Sigmoid colon (tissue), 7 donors: Measurements from ENCODE around the gene GPATCH4. TPM values are rescaled to one million over a fixed set of nuclear protein-coding genes. Genes with fewer than 3 reads are reported as not detected.

Source experiments
- DNase-seq: peaks from one replicate; pipeline ENCODE4 v3.0.0-alpha.2; 2019
- H3K27ac ChIP-seq, 4 donors: fragments of 200-600 bp; sonication (generic); one replicate each; pipeline ENCODE4 v1.5.1; 2016 to 2019; ENCODE audit warnings: mild to moderate bottlenecking in 1 of 4
- H3K27me3 ChIP-seq, 3 donors: fragments of 200-600 bp; sonication (generic); one replicate each; pipeline ENCODE4 v1.5.1; 2019; ENCODE audit warnings: mild to moderate bottlenecking in 1 of 3
- H3K36me3 ChIP-seq, 4 donors: fragments of 200-600 bp; sonication (generic); one replicate each; pipeline ENCODE4 v1.5.1; 2016 to 2019
- H3K4me1 ChIP-seq, 4 donors: fragments of 200-600 bp; sonication (generic); one replicate each; pipeline ENCODE4 v1.5.1; 2017 to 2019
- H3K4me3 ChIP-seq, 4 donors: fragments of 200-600 bp; sonication (generic); one replicate each; pipeline ENCODE4 v1.5.1; 2017 to 2019; ENCODE audit warnings: mild to moderate bottlenecking in 2 of 4, moderate library complexity in 1 of 4
- H3K9me3 ChIP-seq, 4 donors: fragments of 200-600 bp in 3 of 4; sonication (generic) in 3 of 4; one replicate each; pipeline versions ENCODE4 v1.5.1 to v1.6.1; 2013 to 2019
- CTCF ChIP-seq, 4 experiments: fragments of 450-650 bp in 3 of 4; fragments of 200-600 bp in 1 of 4; IDR thresholded peaks; one replicate each; pipeline ENCODE4 v1.5.1; 2016 to 2019; ENCODE audit warnings: antibody characterized with exemption in 4 of 4, mild to moderate bottlenecking in 3 of 4, moderate library complexity in 2 of 4
- EP300 ChIP-seq, 4 donors: sonication (generic); formaldehyde crosslinking; IDR thresholded peaks; one replicate each; pipeline ENCODE4 v1.6.1; 2017; ENCODE audit warnings: antibody characterized with exemption in 4 of 4
- POLR2A ChIP-seq, 2 donors: fragments of 450-650 bp; IDR thresholded peaks; one replicate each; pipeline ENCODE4 v1.6.1; 2016; ENCODE audit warnings: antibody characterized with exemption in 2 of 2, mild to moderate bottlenecking in 2 of 2, moderate library complexity in 2 of 2
- POLR2AphosphoS5 ChIP-seq, 4 donors: sonication (generic); formaldehyde crosslinking; IDR thresholded peaks; one replicate each; pipeline ENCODE4 v1.6.1; 2017; ENCODE audit warnings: antibody characterized with exemption in 4 of 4
- WGBS, 2 donors: extraction: QIAGEN DNeasy Blood & Tissue Kit; methylation state at CpG; one replicate each; pipeline ENCODE4 v1.1.7; 2013; 5-methylcytosine and 5-hydroxymethylcytosine counted together
- intact Hi-C: fragments of 100-400 bp; cut with DNase I; formaldehyde crosslinking; loops from one replicate; pipeline ENCODE4 v1.15.1; 2023
- polyA plus RNA-seq, 3 donors: library from polyadenylated mRNA; stranded (reverse); fragments of 200-250 nt; gene quantifications; one replicate each; pipeline ENCODE4 v1.2.3, GENCODE V29; 2013
- total RNA-seq, 4 donors: library from RNA; depleted of rRNA; stranded (reverse); fragments of >200 nt; gene quantifications; one replicate each; pipeline ENCODE4 v1.1.0, GENCODE V29; 2016
- donor health status: healthy with polysubstance abuse.
- donor health status: Bipolar disorder and iron deficiency.
- donor health status: healthy.

The GPATCH4 gene
- total and polyA plus RNA-seq, 7 donors, result 10.2 to 32.9 (median 17.4) TPM

- DNase-seq, result no peak
- Histone ChIP-seq H3K36me3 (no peaks in the 10 kb centered on the region), H3K27me3 (peaks cover 10 to 94% (median 56%) of the 10 kb centered on the region in 3 donors), H3K4me3 (no peak overlapping the region), H3K9me3 (no peaks in the 10 kb centered on the region), H3K27ac (no peak overlapping the region), H3K4me1 (peaks cover 0 to 9% (median 7%) of the 10 kb centered on the region in 4 donors)
- intact Hi-C loops, result no loop called here
- TF ChIP-seq EP300 (IDR thresholded peaks at IDR 0.05) (no peak), POLR2A (IDR thresholded peaks at IDR 0.05) (no peak), POLR2AphosphoS5 (IDR thresholded peaks at IDR 0.05) (no peak), CTCF (IDR thresholded peaks at IDR 0.05) (no peak)
- 35 to 64% methylated on average over 51 of the region's 51 CpGs for WGBS, 2 donors
Observed at GRCh38 chr1:156646738-156647211, 45.5 kb upstream of the GPATCH4 start.

DNA sequence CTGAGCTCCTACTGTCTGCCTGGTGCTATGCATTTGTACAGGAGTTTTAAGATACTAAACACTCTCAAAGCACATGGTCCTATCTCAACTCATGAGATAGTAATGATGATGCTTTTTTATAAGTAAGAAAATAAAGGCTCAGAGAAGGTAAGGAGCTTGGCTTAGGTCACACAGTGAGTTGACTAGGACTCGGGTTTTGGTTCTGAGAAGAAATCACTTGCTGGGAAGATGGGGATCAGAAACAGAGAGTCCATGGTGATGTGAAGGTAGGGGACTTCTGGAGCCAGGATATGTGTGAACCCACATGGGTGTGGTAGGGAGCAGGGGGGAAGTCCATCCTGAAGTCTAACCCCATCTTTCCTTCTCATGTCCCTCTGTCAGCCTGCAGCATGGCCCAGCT, 44.4 kb upstream of the GPATCH4 start:
- Histone ChIP-seq H3K4me3 (no peak overlapping the region), H3K36me3 (no peaks in the 10 kb centered on the region), H3K27me3 (peaks cover 17 to 94% (median 63%) of the 10 kb centered on the region in 3 donors), H3K27ac (no peak overlapping the region), H3K9me3 (no peaks in the 10 kb centered on the region), H3K4me1 (peaks cover 0 to 18% (median 15%) of the 10 kb centered on the region in 4 donors)
- 87 to 88% methylated on average over 1 of the region's 1 CpG for WGBS, 2 donors
- intact Hi-C loops, result no loop called here
- TF ChIP-seq POLR2AphosphoS5 (IDR thresholded peaks at IDR 0.05) (no peak), POLR2A (IDR thresholded peaks at IDR 0.05) (no peak), EP300 (IDR thresholded peaks at IDR 0.05) (no peak), CTCF (IDR thresholded peaks at IDR 0.05) (no peak)
- DNase-seq, result no peak

GRCh38 chr1:156645056-156645455, 43.8 kb upstream of the GPATCH4 start:
- H3K27me3 ChIP-seq, result peaks cover 19 to 94% (median 69%) of the 10 kb centered on the region in 3 donors
- no peak overlapping the region for H3K4me3 ChIP-seq
- intact Hi-C loops, result no loop called here
- 77 to 79% methylated on average over 3 of the region's 3 CpGs for WGBS, 2 donors
- H3K4me1 ChIP-seq, result peaks cover 0 to 18% (median 15%) of the 10 kb centered on the region in 4 donors
- H3K36me3 ChIP-seq, result no peaks in the 10 kb centered on the region
- H3K27ac ChIP-seq, result no peak overlapping the region
- TF ChIP-seq EP300 (IDR thresholded peaks at IDR 0.05), result no peak
- TF ChIP-seq CTCF (IDR thresholded peaks at IDR 0.05), result no peak
- no peak for TF ChIP-seq POLR2A (IDR thresholded peaks at IDR 0.05)
- no peak for TF ChIP-seq POLR2AphosphoS5 (IDR thresholded peaks at IDR 0.05)
- DNase-seq, result no peak
- H3K9me3 ChIP-seq, result no peaks in the 10 kb centered on the region

GRCh38 chr1:156644640-156645039, 43.4 kb upstream of the GPATCH4 start:
- Histone ChIP-seq H3K27ac (no peak overlapping the region), H3K4me3 (no peak overlapping the region), H3K27me3 (peaks cover 23 to 97% (median 73%) of the 10 kb centered on the region in 3 donors), H3K4me1 (peaks cover 0 to 18% (median 15%) of the 10 kb centered on the region in 4 donors), H3K36me3 (no peaks in the 10 kb centered on the region), H3K9me3 (no peaks in the 10 kb centered on the region)
- no peak for DNase-seq
- intact Hi-C loops, result no loop called here
- no peak for TF ChIP-seq POLR2AphosphoS5 (IDR thresholded peaks at IDR 0.05)
- TF ChIP-seq CTCF (IDR thresholded peaks at IDR 0.05), result no peak
- TF ChIP-seq POLR2A (IDR thresholded peaks at IDR 0.05), result no peak
- no peak for TF ChIP-seq EP300 (IDR thresholded peaks at IDR 0.05)
- WGBS, 2 donors, result 53 to 58% methylated on average over 1 of the region's 1 CpG

DNA sequence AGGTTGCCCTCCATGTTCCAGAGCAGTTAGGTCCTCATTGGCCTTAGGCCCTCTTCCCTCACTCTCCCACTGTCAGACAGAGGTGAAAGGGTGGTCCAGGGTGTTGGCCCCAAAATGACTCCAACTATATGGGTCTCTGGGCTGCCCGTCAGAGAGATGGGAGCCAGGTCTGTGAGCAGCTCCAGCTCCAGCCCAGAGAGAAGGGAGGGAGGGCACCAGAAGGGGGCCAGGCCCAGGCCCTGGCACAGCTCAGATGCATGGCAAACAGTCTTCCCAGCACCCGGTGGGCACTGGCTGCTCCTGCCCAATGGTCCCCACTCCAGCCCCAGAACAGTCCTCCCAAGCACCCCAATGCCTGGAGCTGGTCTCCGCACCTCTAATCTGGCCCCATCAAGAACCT, 42.9 kb upstream of the GPATCH4 start:
- Histone ChIP-seq H3K27ac (no peak overlapping the region), H3K9me3 (no peaks in the 10 kb centered on the region), H3K4me1 (peaks cover 0 to 18% (median 15%) of the 10 kb centered on the region in 4 donors), H3K4me3 (no peak overlapping the region), H3K36me3 (no peaks in the 10 kb centered on the region), H3K27me3 (peaks cover 25 to 97% (median 77%) of the 10 kb centered on the region in 3 donors)
- TF ChIP-seq EP300 (IDR thresholded peaks at IDR 0.05), result no peak
- no peak for TF ChIP-seq POLR2AphosphoS5 (IDR thresholded peaks at IDR 0.05)
- no peak for TF ChIP-seq POLR2A (IDR thresholded peaks at IDR 0.05)
- TF ChIP-seq CTCF (IDR thresholded peaks at IDR 0.05), result no peak
- WGBS, 2 donors, result 90 to 92% methylated on average over 3 of the region's 3 CpGs
- intact Hi-C loops, result no loop called here
- DNase-seq, result no peak
